Fibroblast of lung (primary cell): ENCODE data around the gene CASKIN1. TPM values are rescaled to one million over a fixed set of nuclear protein-coding genes. Genes with fewer than 3 reads are reported as not detected.

ENCODE experiments used
- DNase-seq, 2 donors: peaks; one replicate each; pipeline versions ENCODE4 v3.0.0 to v3.0.0-alpha.2; 2010; ENCODE audit warnings: low read depth in 2 of 2
- H2AFZ ChIP-seq: 2 replicates; pipeline ENCODE4 v1.5.1; 2012; ENCODE audit warnings: low read length, control low read depth, inconsistent platforms
- H3K27ac ChIP-seq: 2 replicates; pipeline ENCODE4 v1.5.1; 2011; ENCODE audit warnings: low read length, control low read depth; ENCODE audit not compliant: insufficient read depth
- H3K27me3 ChIP-seq: 2 replicates; pipeline ENCODE4 v1.5.1; 2011; ENCODE audit warnings: mild to moderate bottlenecking, low read length; ENCODE audit not compliant: control insufficient read depth, insufficient read depth
- H3K36me3 ChIP-seq: 2 replicates; pipeline ENCODE4 v1.5.1; 2011; ENCODE audit warnings: low read length; ENCODE audit not compliant: control insufficient read depth, insufficient read depth
- H3K4me1 ChIP-seq: 2 replicates; pipeline ENCODE4 v1.5.1; 2011; ENCODE audit warnings: low read length; ENCODE audit not compliant: control insufficient read depth, insufficient read depth; ENCODE audit errors: extremely low read depth
- H3K4me2 ChIP-seq: 2 replicates; pipeline ENCODE4 v1.5.1; 2011; ENCODE audit warnings: low read length, control low read depth; ENCODE audit not compliant: insufficient read depth; ENCODE audit errors: extremely low read depth
- H3K4me3 ChIP-seq, 4 experiments: fragments of 200-600 bp in 1 of 4; sonication (generic) in 1 of 4; replicated peaks in 1 of 4; 2 replicates each; pipeline ENCODE4 v1.5.1; 2011 to 2016; ENCODE audit warnings: low read length in 4 of 4, low read depth in 3 of 4, mild to moderate bottlenecking in 3 of 4, control low read depth in 2 of 4, inconsistent platforms in 1 of 4, mixed read lengths in 1 of 4; ENCODE audit not compliant: insufficient read depth in 1 of 4; ENCODE audit errors: control extremely low read depth in 1 of 4
- H3K79me2 ChIP-seq: 2 replicates; pipeline ENCODE4 v1.5.1; 2012; ENCODE audit warnings: mild to moderate bottlenecking, low read length, inconsistent platforms; ENCODE audit not compliant: control insufficient read depth, insufficient read depth
- H3K9ac ChIP-seq: 2 replicates; pipeline ENCODE4 v1.5.1; 2011; ENCODE audit warnings: mild to moderate bottlenecking, low read length, control low read depth; ENCODE audit not compliant: insufficient read depth
- H3K9me3 ChIP-seq: 2 replicates; pipeline ENCODE4 v1.5.1; 2012; ENCODE audit warnings: low read depth, low read length; ENCODE audit not compliant: control insufficient read depth, insufficient read depth
- H4K20me1 ChIP-seq: 2 replicates; pipeline ENCODE4 v1.5.1; 2011; ENCODE audit warnings: low read length; ENCODE audit not compliant: control insufficient read depth, insufficient read depth; ENCODE audit errors: extremely low read depth
- EZH2 ChIP-seq: IDR thresholded peaks from 2 replicates; pipeline ENCODE4 v1.5.1; 2012; ENCODE audit warnings: low read length, control low read depth, mild to moderate bottlenecking; ENCODE audit errors: missing control alignments
- polyA plus RNA-seq, 2 donors: library from polyadenylated mRNA; depleted of rRNA in 1 of 2; stranded (reverse) in 1 of 2; unstranded in 1 of 2; fragments of >200 nt; gene quantifications; 2 replicates each; pipeline ENCODE4 v1.2.1, GENCODE V29; 2011 to 2012; ENCODE audit warnings: missing spikeins in 1 of 2
- total RNA-seq: library from RNA; depleted of rRNA; stranded (reverse); fragments of >200 nt; gene quantifications from 2 replicates; pipeline ENCODE4 v1.2.1, GENCODE V29; 2014
- TF ChIP-seq, protein P1 (sequence below), 2 donors: IDR thresholded peaks in 1 of 2; conservative IDR thresholded peaks in 1 of 2; 1 replicate in 1 of 2; 2 replicates in 1 of 2; pipeline ENCODE4 v1.5.1; 2011 to 2012; ENCODE audit warnings: low read length in 2 of 2, control low read depth in 1 of 2, inconsistent platforms in 1 of 2, low read depth in 1 of 2, mild to moderate bottlenecking in 1 of 2

CASKIN1 gene
- total and polyA plus RNA-seq, 2 donors (not counting 1 experiment from before 2014, with no cell fraction given): 0.01 to 0.17 TPM

DNA sequence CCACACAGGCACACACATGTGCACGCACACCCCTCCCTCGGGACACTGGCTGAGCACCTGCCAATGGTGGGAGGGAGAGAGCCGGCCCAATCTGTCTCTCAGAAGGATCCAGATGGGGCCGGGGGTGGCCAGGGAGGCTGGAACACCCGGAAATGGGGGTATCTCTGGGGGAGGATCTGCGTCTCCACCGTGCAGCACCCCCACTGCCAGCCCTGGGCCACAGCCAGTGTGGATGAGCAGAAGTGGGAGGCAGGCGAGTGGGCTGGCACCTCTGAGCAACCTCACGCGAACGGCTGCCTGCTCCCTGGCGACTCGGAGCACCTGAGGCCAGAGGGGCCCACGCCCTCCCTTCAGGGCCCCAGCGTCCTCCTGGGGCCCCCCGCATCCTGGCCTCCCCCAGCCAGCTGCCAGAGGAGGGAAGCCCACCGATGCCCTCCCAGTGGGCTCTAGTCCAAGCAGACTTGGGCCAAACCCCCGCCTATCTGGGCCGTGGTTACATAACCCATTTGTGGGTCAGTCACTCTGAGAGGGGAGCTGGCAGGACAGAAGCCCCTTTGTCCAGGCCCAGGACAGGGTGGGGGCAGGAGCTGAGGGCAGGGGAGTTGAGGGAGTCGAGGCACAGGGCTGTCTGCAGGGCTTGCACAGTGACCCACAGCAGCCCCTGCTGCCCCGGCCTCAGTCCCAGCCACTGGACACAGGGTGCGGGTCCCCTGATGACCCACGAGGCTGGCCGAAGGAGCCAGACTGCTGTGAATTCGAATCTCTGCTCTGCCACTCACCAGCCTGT lies 5.6 kb downstream of the CASKIN1 start:
- Histone ChIP-seq H3K9ac (no peak overlapping the region), H3K27me3 (peaks cover 13% of the 10 kb centered on the region), H3K27ac (no peak overlapping the region), H3K36me3 (no peaks in the 10 kb centered on the region), H3K9me3 (no peaks in the 10 kb centered on the region), H4K20me1 (no peaks in the 10 kb centered on the region), H3K4me3 (no peak overlapping the region), H3K4me2 (no peak overlapping the region), H3K79me2 (no peaks in the 10 kb centered on the region), H3K4me1 (no peaks in the 10 kb centered on the region), H2AFZ (no peak overlapping the region)
- no peak for TF ChIP-seq EZH2
- TF ChIP-seq, protein P1, sequence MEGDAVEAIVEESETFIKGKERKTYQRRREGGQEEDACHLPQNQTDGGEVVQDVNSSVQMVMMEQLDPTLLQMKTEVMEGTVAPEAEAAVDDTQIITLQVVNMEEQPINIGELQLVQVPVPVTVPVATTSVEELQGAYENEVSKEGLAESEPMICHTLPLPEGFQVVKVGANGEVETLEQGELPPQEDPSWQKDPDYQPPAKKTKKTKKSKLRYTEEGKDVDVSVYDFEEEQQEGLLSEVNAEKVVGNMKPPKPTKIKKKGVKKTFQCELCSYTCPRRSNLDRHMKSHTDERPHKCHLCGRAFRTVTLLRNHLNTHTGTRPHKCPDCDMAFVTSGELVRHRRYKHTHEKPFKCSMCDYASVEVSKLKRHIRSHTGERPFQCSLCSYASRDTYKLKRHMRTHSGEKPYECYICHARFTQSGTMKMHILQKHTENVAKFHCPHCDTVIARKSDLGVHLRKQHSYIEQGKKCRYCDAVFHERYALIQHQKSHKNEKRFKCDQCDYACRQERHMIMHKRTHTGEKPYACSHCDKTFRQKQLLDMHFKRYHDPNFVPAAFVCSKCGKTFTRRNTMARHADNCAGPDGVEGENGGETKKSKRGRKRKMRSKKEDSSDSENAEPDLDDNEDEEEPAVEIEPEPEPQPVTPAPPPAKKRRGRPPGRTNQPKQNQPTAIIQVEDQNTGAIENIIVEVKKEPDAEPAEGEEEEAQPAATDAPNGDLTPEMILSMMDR (conservative IDR thresholded peaks at IDR 0.05 in 1 of 2, IDR thresholded peaks at IDR 0.05 in 1 of 2; ENCODE audit: low read depth in 1 of 2, low read length in 2 of 2): no peak
- DNase-seq: no peak

DNA sequence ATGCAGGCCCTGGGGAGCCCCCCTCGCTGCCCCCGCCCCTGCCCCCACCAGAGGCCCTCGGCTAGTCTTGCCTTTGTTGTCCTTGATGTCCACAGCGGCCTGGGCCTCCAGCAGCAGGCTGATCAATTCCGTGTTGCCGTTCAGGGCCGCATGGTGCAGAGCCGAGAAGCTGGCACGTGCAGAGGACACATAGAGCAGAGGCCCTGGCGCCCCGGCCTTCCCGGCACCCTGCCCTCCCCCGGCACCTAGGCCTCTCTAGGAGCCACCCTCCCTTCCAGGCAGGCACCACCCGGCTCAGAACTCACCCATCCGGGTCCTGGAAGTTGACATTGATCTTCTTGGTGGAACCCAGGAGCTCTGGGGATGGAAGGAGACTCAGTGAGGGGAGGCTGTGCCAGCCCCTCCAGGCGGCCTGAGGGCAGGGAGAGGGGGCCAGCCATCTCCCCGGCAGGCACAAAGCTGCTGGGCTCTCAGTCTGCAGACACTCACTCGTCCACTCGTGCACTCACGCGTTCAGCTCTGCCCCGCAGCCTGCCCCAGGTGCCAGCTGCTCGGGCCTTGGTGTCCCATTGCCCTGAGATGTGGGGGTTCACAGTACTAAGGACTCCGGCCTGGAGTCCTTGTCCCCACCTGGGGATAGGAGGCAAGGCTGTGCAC lies 6.3 kb downstream of the CASKIN1 start:
- no peak overlapping the region for H3K4me2 ChIP-seq
- no peak overlapping the region for H3K9ac ChIP-seq
- TF ChIP-seq, protein P1 (conservative IDR thresholded peaks at IDR 0.05 in 1 of 2, IDR thresholded peaks at IDR 0.05 in 1 of 2; ENCODE audit: low read depth in 1 of 2, low read length in 2 of 2): no peak
- no peak for TF ChIP-seq EZH2
- H3K27ac ChIP-seq: no peak overlapping the region
- no peak overlapping the region for H2AFZ ChIP-seq
- H4K20me1 ChIP-seq: no peaks in the 10 kb centered on the region
- no peak overlapping the region for H3K4me3 ChIP-seq
- DNase-seq: no peak
- no peaks in the 10 kb centered on the region for H3K9me3 ChIP-seq
- no peaks in the 10 kb centered on the region for H3K4me1 ChIP-seq
- H3K79me2 ChIP-seq: no peaks in the 10 kb centered on the region
- no peaks in the 10 kb centered on the region for H3K36me3 ChIP-seq
- peaks cover 8% of the 10 kb centered on the region for H3K27me3 ChIP-seq

DNA sequence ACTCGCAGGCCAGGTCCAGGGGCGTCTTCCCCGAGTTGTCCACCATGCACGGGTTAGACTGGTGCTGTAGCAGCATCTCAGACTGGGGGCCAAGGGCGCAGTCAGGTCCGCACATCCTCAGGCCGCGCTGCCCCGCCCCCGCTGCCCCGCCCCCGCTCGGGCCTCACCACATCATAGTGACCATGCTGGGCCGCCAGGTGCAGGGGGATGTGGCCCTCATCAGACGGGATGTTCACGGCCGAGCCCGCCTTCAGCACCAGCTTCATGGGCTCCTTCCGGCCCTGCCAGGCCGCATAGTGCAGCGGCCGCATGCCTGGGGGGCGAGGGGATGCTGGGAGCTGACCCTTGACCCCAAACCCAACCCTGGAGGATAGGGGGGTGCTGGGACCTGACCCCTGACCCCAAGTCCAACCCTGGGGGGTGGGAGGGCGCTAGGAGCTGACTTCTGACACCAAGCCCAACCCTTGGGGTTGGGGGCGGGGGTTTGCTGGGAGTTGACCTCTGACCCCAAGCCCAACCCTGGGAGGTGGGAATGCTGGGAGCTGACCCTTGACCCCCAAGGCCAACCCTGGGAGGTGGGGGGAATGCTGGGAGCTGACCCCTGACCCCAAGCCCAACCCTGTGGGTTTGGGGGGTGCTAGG lies 7.0 kb downstream of the CASKIN1 start:
- no peak overlapping the region for H3K4me2 ChIP-seq
- peaks cover 2% of the 10 kb centered on the region for H3K27me3 ChIP-seq
- no peak overlapping the region for H3K4me3 ChIP-seq
- H3K27ac ChIP-seq: no peak overlapping the region
- no peaks in the 10 kb centered on the region for H4K20me1 ChIP-seq
- TF ChIP-seq, protein P1 (conservative IDR thresholded peaks at IDR 0.05 in 1 of 2, IDR thresholded peaks at IDR 0.05 in 1 of 2; ENCODE audit: low read depth in 1 of 2, low read length in 2 of 2): no peak
- TF ChIP-seq EZH2: no peak
- no peaks in the 10 kb centered on the region for H3K36me3 ChIP-seq
- no peaks in the 10 kb centered on the region for H3K9me3 ChIP-seq
- DNase-seq: no peak
- no peaks in the 10 kb centered on the region for H3K4me1 ChIP-seq
- no peaks in the 10 kb centered on the region for H3K79me2 ChIP-seq
- H3K9ac ChIP-seq: no peak overlapping the region
- H2AFZ ChIP-seq: no peak overlapping the region
